Amygdala (tissue), 56 donors: ENCODE results near the gene GOLGA8H.
"Not testable (repeated sequence)": the region's sequence is repeated elsewhere in the genome, so short reads cannot be mapped to it uniquely, and the experiment has no call there.

ENCODE experiments used
- DNase-seq, 56 donors: peaks; one replicate each; lab custom pipeline; 2025; lab: John Stamatoyannopoulos, UW

GOLGA8H gene, protein sequence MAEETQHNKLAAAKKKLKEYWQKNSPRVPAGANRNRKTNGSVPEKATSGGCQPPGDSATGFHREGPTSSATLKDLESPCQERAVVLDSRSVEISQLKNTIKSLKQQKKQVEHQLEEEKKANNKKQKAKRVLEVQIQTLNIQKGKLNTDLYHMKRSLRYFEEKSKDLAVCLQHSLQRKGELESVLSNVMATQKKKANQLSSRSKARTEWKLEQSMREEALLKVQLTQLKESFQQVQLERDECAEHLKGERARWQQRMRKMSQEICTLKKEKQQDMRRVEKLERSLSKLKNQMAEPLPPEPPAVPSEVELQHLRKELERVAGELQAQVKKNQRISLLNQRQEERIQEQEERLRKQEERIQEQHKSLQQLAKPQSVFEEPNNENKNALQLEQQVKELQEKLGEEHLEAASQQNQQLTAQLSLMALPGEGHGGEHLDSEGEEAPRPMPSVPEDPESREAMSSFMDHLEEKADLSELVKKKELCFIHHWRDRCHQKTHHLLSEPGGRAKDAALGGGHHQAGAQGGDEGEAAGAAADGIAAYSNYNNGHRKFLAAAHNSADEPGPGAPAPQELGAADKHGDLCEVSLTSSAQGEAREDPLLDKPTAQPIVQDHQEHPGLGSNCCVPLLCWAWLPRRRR

GRCh38 chr15:30603796-30604195, at the start of gene GOLGA8H:
GOLGA8H (plus strand) TSS chr15:30604028; CDS start chr15:30604126, 98 bp downstream.
- DNase-seq: not testable (repeated sequence)

DNA sequence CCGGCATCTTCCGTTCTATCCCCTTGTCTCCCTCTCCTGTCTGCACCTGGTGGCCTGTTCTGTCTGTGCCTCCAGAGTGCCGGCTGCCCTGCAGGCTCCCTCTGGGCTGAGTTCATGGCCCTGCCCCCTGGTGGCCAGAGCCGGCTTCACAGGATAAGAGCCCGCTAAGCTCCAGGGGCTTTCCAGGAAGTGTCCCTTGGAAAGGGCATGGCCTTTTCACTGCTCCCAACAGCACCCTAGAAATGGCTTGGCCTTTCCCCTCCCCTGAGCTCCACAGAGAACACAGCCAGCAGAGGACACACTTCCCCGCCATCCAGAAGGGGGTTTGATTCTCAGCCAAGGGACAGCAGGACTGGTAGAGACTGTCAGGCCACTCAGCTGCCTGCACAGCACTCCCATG, 36.9 kb upstream of the GOLGA8H start:
- DNase-seq: not testable (repeated sequence)

GRCh38 chr15:30573012-30573491, 30.8 kb upstream of the GOLGA8H start:
- DNase-seq: not testable (repeated sequence)

DNA sequence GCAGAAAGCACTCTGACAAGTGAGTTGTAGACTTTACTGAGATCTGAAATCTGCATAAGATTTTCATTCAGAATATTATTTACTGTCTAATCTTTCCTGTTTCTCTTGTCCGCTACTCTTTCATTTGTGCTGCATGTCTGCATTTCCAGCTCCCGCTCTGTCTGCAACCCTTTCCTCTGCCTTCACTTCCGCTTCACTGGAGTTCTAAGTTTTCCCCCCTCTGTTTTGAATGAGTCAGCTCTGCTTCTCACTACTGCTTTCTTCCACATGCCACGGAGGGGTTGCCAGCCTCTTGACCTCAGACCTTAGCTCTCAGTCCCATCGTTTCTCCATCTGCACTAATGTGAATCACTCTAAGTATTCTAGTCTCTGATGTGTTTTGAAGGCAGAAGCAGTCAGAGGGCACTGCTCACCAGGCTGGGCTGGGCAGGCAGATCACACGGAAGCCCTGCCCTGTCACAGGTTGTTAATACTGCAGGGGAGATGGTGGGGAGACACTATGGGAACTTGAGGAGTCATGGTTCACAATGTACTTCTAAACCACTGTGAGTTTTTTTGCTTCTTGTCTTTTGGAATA, 24.3 kb upstream of the GOLGA8H start:
- DNase-seq: not testable (repeated sequence)

GRCh38 chr15:30580716-30581115, 23.1 kb upstream of the GOLGA8H start:
- DNase-seq: not testable (repeated sequence)

DNA sequence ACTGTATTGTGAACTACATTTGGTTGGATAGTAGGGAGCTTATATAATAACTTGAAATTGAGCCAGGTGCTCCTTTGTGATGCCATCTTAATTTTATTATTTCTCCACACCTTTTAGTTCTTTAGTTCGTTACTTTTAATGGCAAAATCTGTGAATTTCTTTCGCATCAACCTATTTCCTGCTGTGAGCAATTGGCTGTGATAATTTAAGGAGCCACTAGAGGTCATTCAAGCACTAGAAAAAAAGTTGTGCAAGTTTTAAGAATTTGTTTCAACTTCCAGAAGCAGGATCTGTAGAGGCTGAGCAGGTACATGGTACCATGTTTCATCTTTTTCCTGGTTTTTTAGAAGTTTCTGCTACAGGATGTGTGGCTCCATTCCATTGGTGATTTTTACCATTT, 4.9 kb upstream of the GOLGA8H start:
- not testable (repeated sequence) for DNase-seq

GRCh38 chr15:30612271-30612670, 8.4 kb downstream of the GOLGA8H start:
- DNase-seq: not testable (repeated sequence)

DNA sequence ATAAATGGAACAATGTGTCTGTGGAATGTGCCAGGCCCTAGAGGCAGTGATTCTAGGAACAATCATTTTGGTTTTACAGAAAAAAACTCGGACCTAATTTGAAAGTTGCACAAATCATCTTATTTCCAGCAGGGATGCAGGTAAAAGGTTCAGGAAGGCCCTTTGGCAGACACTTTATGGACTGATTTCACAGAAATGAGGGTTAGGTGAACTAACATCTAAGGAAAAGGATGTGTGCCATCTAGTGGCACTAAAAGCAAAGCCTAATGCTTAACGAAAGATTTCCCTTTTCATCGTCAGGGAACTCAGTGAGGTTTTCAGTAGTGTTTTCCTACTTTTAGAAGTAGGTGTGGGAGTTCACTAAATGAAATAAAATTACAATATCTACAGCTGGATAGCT, 17.5 kb downstream of the GOLGA8H start:
- DNase-seq: not testable (repeated sequence)

DNA sequence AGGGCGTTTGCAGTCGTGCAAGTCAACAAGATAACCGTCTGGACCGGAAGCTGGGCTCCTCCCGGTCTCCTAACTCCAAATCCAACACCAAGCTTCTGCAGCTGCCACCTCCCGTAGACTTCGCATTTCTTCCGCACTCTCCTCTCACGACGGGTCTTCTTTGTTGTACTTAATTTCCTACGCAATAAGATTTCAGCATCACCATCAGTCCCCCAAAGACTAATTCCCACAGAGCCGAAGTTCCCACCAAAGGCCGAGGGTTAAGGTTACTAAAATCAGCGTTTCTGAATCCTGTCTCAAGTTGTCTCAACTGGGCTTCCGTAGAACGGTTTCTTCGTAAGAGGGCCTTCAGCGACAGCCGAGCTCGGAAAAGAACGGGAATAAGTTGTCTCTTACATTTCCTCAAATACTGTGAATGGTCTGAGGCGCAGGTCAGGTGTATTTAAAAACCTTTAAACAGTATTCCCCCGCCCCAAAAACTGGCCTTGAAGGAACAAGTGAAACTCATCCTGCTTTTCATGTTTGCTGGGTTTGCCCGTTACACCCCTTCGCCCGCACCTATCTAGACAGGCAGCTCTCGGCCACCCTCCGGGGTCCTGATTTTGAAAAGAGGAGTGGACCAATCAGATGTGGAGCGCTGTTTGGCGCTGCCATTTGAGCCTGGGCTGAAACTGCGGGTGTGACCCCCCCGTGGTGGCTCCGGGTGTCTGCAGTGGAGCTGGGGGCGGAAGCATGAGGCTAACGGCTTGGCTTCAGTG, 21.8 kb downstream of the GOLGA8H start, which contains the start of gene ARHGAP11B:
Gene ARHGAP11B, plus strand, starts transcription at position 693 of the 758 bp plus-strand sequence.
- not testable (repeated sequence) for DNase-seq

DNA sequence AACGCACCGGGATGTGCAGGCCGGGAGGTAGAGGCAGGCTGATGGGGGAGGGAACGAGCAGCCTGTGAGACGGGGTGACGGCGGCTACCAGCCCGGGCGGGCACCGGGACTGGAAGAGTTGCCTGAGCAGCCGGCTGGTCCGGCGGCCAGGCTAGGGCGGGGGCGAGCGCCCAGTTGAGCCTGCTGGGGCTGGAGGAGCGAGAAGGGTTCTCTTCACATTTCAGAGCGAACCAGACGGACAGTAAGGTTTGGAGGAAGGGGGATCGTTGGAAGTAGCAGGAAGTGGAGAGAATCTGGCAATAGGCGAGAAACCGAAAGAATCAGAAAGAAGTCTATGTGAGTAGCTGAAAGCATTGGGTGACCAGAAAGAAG, 22.4 kb downstream of the GOLGA8H start:
- not testable (repeated sequence) for DNase-seq

GRCh38 chr15:30626632-30627031, 22.8 kb downstream of the GOLGA8H start:
- DNase-seq: not testable (repeated sequence)

GRCh38 chr15:30650012-30650929, 46.4 kb downstream of the GOLGA8H start:
- DNase-seq: no peak

DNA sequence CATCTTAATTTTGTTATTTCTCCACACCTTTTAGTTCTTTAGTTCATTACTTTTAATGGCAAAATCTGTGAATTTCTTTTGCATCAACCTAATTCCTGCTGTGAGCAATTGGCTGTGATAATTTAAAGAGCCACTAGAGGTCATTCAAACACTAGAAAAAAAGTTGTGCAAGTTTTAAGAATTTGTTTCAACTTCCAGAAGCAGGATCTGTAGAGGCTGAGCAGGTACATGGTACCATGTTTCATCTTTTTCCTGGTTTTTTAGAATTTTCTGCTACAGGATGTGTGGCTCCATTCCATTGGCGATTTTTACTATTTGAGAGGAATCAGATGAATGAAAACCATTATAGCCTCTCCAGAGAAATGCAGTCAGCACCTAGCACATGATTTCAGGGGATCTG, 57.3 kb downstream of the GOLGA8H start:
- not testable (repeated sequence) for DNase-seq
